SH-SY5Y (cell line): Measurements from ENCODE around the gene ECEL1.

Experiments
- GATA2 ChIP-seq: IDR thresholded peaks from 2 replicates; pipeline ENCODE4 v1.6.1; 2011; ENCODE audit warnings: mild to moderate bottlenecking, low read depth, low read length
- GATA3 ChIP-seq: IDR thresholded peaks from 2 replicates; pipeline ENCODE4 v1.6.1; 2011; ENCODE audit warnings: low read depth, mild to moderate bottlenecking, low read length, moderate library complexity

DNA sequence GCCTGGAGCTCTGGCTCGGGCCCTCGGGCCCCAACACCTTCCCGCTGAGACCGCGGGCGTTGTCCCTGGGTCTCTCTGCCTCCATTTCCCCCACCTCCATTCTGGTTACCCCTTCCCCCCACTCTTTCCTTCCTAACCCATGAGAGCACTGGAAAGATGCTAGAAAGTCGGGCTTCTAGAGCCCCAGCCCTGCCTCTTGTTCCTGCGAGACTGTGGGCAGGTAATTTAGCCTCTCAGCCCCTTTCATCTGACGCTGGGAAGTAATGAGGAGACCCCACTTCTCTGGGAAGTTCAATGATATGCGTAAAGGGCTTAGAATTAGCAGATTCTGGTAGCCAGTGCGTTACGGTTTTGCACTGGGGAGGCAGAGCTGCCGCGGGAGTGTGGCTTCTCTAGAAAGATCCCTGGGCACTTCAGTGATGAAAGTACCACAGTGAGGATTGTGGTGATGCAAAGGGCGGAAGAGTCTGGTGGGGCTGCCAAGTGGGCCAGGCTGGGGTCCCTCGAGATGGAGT lies 16.2 kb upstream of the ECEL1 start:
- TF ChIP-seq GATA2 = no peak
- TF ChIP-seq GATA3 = no peak
